ENCODE data around the gene CELF2.

CELF2 gene

DNA sequence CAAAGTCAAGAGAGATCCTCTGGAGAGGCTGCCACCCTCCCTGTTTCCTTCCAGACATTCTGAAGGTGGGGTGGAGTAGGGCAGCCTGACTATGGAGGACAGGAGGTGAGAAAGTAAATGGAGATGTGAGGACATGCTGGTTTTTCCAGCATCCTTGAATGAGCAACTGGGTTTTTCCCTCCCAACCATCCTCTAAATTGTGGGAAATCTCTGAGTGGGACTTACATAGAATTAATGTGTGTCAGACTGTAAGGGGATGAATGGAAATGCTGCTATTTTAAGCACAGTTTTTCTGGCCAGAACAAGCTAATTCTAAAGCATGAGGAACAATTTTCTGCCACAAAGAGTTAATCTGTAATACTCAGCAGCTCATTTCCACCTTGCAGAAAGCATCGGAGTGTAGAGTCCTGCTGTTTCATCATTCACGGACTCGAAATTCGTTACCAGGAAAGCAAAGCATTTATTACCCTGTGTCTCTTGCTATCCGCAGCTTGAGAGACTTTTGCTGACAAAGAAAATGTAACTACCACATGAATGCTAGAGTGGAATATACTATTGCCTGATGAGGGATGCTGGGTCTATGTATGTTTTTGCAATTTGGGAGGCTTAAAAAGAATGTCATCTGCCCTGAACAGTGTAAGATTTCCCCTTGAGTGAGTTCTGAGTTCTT is 213.0 kb downstream of the CELF2 start:
- DNase-seq = no peak

- no peak for DNase-seq
These were observed 213.6 kb downstream of the CELF2 start for GRCh38 chr10:11231285-11231684.

- no peak for DNase-seq
These were observed 214.7 kb downstream of the CELF2 start for GRCh38 chr10:11232222-11232961.

DNA sequence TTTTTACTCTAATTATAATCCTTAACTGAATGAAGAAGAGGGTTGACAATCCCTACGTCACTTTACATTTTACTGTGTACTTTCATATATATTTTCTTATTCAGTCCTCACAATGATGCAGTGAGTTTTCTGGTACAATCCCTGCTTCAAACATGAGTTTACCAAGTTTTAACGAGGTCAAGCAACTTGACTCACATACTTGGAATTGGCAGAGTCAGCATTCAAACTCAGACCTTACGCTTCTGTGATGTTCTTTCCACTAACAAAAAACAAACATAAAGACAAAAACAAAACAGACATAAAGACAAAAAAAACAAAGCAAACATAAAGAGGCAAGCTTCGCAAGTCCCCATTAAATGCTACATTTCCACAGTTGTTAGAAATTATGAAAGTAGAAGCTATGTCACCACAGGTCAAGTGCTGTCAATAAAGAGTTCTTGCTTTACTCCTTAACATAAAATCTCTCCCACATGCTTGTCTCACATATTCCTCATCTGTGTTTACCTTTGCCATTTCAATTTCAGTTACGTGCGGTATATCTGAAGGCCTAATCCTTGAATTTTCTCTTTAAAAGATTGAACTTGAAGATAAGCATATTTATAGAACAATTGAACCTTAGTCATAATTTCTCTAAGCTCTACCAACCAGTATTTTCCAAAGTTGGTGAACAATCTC is 217.3 kb downstream of the CELF2 start:
- no peak for DNase-seq

DNA sequence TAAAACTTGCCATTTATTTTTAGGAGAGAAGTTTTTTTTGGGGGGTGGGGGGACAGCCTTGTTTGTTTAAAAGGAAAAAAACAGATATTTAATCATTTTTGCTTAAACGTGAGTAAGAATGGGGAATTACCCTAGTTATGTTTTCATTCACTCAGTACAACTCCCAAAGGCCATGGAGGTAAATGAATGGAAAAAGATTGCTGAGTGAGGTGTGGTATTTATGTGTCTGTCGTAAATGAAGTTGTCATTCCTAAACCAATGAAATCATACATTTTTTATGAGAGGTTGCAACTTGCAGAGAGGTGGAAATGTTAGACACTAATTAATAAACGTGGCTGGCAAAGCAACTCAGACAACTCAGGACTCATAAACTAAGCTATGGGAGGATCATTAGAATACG is 218.1 kb downstream of the CELF2 start:
- DNase-seq = no peak

DNA sequence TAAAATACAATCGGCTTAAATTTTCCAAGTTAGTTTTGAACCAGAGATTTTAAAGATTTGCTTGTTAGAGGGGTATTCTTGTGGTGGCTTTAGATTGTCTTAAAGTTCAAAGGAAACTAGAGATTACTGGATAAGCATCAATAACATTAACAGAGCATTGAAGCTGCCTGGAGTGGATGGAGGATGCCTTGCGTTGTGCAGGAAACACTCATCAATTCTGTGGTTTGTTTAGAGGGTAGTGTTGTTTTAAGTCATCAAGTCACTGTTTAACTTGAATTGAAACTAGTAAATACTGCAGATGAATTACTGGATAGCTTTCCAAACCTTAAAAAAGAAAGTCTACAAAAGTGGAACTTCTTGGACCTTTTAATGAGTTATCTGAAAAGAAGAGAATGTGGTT is 218.6 kb downstream of the CELF2 start:
- no peak for DNase-seq

- DNase-seq = peak in 1 of 2 experiments; percentile 46
These were observed 219.9 kb downstream of the CELF2 start for GRCh38 chr10:11237571-11237970.

GRCh38 chr10:11238893-11239292 is 221.2 kb downstream of the CELF2 start:
- no peak for DNase-seq

GRCh38 chr10:11240641-11241040 is 223.0 kb downstream of the CELF2 start:
- no peak for DNase-seq

DNA sequence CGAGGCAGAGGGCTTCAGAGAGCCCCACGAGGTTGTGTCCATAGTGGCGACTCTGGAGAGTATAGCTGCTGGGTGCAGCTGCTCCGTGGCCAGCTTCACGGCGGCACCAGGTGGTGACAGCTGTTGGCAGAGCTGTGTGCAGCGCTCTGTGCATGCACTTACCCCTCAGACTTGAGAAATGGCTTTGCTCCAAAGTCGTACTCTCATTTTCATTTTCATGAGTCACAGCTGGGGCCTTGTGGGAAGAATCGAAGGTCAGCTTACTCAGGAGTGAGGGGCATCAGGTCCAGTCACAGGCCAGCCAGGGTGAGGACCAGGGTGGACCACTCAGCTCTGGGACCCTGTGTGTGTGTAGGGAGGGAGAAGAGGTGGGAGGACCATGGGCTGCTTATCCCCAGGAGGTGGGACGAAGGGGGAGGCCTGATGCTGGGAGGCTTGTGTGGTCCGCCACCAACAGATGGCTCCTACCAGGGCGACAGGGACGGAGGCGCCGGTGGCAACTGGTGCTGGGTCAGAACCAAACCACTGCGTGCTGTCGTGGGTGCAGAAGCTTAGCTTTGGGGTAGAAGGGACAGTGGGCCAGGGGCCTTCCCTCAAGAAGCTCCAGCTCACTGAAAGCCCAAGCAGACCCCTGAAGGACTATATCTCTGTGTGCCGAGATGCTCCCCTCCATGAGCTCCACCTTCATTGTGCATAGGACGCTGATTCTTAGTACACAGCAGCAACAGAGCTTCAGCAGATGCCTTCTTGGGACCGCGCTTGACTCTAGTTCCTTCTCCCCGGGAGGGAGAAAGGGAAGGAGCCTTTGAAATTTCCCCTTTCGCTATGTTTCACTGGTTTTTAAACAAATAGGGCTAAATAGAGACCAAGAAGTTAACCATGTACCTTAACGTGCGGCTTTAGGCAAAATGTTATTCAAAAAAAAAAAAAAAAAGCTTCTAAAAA is 225.0 kb downstream of the CELF2 start:
- DNase-seq = peak; percentile 40 to 41

DNA sequence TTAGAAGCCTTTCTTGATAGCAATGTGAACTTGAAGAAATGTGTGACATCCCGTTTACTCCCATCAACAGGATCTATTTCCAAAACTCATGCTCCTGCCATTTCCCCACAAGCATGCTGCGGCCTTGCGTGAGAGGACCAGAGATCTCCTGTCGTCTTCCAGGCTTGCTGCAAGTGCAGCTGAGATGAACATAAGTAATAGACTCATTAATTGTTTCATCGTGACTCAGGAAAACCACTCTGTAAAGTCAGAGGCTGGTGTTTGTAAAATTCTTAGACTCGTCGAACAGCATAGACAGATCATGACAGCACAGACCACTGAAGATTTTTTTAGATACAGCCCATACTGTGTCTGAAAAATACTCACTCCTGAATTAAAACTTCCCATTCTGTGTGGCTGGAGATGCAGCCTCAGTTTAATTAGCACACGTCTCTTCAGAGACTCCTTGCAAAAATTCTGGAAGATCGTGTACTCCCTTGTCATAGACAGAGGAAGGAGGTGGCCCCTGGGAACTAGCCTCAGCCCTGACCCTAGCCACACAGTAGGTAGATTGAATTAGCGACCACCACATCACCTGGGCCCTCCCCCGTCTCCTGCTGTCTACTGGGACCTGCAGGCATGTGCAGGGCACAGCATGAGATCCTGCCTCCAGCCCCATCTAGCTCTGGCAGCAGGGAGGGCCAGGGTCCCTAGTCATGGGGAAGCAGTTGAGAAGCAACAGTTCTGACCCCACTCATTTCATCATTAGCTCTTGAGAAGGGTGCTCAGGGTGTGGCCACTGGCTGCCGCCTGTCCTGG is 226.0 kb downstream of the CELF2 start:
- DNase-seq = no peak

- no peak for DNase-seq
These were observed 227.4 kb downstream of the CELF2 start for GRCh38 chr10:11245095-11245479.

DNA sequence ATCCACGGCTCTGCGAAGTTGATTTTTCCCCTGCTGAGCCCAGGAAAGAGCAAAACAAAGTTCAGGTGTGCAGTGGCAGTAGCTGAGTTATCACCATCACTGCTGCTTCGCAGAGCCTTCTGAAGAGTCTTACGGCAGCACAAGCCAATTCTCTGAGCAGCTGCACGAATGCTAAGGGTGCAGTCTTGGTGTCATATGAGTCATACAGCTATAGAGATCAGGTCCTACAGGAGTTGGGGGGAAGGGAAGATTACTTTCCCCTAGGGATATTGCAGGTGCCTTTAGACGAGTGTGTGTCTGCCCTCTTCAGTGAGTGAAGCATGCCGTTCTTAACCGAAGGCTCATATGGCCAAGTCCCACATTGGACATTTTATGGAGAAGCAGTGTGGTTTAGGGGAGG is 227.8 kb downstream of the CELF2 start:
- peak in 1 of 2 experiments; percentile 36 for DNase-seq

DNA sequence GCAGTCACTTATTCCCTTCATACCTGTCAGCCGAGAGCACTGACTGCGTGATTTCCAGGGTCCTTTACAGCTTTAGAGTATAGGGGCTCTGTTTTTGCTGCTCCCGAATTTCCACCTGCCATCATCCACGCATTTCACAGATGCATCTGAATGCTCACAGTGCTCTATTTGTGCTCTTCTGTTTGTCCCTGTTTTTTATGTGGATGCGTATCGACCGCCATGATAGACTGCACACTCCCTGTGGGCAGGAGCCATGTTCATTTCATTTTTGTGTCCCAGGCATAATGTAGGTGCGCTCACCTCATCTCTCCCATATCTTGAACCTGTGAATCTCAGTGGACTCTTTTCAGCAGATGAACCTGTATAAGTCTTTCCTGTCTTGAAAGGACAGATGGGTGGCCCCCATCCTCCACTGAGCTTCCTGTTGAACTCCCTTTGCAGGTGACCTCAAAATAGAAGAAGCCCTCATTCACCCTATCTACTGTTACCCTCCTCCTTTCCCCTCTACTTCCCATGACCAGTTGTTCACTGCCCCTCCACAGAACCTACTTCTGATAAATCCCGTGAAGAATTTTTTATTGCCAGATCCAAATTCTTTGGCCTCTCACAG is 228.4 kb downstream of the CELF2 start:
- no peak for DNase-seq

DNA sequence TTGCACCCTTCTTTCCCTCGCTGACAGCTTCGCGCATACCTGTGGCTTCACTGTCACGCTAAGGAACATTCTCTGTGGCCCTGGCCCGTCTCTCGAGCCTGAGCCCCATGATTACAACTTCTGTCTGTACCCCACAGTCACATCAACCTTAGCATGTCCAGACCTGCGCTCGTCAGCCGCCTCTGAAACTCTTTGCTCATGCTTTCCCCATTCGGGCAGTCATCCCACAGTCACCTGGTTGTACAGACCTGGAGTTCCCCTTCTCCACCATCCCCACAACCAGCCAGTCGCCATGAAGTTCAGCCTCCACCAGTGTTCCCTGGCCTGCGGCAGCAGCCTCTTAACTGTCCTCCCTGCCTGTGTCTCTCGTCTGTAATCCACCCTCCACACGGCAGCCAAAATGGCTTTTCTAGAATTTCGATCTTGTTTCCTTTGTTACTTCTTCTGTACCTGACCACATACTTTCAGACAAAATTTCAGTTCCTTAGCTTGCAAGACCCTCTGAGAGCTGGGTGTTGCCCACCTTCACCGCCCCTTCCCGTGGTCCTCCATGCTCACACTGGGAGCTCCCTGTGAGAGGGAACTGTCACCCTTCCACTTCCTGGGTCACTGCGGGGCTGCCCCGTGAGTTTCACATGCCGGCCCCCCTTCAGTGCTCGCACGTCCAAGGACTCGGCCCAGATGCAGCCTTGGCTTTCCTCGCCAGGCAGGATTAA is 229.2 kb downstream of the CELF2 start:
- no peak for DNase-seq

DNA sequence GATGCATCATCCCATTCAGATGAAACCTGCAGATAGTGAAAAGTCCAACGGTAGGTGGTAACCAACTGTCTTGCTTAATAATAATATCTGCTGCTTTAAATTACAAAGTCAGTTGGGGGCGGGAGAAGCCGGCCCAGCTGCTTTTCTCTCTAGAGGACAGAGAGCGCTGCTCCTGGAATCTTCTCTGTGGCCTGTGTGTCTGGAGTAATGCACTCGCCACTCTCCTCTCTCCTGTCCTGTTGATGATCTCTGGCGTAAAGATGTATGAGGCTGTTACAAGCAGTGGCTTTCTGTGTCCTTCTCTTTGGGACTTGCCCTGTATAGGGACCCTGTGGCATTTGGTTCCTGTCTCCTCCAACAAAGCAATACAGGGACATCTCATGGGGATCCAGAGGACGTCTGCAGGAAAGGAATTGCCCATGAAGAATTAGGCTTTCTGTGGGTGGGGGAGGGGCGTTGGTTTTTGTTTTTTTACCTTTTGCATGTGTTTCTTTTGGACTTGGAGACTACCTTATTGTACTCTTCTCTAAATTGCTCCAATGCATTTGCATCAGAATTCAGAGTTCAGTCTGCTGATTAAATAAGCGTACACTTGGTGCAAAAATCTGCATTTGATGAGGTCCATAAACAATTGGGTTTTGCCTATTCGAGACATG is 231.6 kb downstream of the CELF2 start:
- no peak for DNase-seq

GRCh38 chr10:11249808-11250195 is 232.1 kb downstream of the CELF2 start:
- DNase-seq = no peak

- no peak for DNase-seq
These were observed 232.6 kb downstream of the CELF2 start for GRCh38 chr10:11250304-11250703.

GRCh38 chr10:11252887-11253286 is 235.2 kb downstream of the CELF2 start:
- no peak for DNase-seq

- DNase-seq = no peak
These were observed 235.8 kb downstream of the CELF2 start for GRCh38 chr10:11253385-11254002.

Measured in activated CD4-positive, alpha-beta T cell treated with anti-CD3 and anti-CD28 coated beads, Interleukin-2, amount 50 U/mL, for 48 hours (primary cell).